ENCODE results near the gene KCNIP4. TPM values are rescaled to one million over a fixed set of nuclear protein-coding genes. Genes with fewer than 3 reads are reported as not detected.

The KCNIP4 gene
- total RNA-seq, 1 donor from 2014 or later: not detected

DNA sequence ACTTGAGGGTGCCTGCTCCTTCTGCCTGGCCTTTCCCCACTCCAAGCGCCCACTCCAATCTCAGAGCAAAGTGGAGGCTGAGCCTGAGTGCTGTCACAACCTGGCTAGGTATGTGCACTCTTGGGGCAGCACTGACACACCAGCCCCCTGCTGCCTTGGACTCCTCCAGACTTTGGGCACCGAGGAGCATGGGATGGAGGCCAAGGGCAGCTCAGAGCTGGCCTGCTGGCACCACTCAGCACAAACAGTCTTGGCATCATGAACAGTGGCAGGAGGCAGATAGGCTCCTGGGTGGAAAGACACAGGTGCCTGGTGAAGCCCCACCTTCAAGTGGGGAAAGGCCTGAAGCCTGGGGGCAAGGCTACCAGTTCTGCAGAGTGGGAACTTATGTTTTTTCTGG is 91.8 kb downstream of the KCNIP4 start:
- DNase-seq (ENCODE audit: extremely low read depth, low read depth, low spot score): no peak

GRCh38 chr4:21856301-21856700 is 92.3 kb downstream of the KCNIP4 start:
- DNase-seq (ENCODE audit: extremely low read depth, low read depth, low spot score): no peak

GRCh38 chr4:21849077-21849476 is 99.5 kb downstream of the KCNIP4 start:
- no peak for DNase-seq (ENCODE audit: extremely low read depth, low read depth, low spot score)

- no peak for DNase-seq (ENCODE audit: extremely low read depth, low read depth, low spot score)
Observed at GRCh38 chr4:21848021-21848420, 100.6 kb downstream of the KCNIP4 start.

DNA sequence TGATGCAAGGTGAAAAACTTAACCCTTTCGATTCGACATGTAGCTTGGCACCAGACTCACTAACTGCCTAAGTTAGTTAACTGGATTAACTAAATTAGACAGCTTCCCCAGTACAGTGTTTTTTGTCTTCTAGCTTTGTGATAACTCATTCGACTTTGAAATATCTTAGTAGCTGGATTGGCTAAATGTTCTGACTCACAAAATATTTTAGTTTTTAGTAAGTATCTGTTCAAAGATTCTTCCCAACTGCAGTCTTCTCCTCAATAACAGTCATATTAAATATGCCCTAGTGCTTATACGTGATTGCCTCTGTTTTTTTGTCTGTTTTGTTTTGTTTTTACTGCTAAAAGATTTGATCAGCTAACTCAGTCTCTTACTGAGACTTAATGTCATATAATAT is 102.9 kb downstream of the KCNIP4 start:
- DNase-seq (ENCODE audit: extremely low read depth, low read depth, low spot score): no peak

DNA sequence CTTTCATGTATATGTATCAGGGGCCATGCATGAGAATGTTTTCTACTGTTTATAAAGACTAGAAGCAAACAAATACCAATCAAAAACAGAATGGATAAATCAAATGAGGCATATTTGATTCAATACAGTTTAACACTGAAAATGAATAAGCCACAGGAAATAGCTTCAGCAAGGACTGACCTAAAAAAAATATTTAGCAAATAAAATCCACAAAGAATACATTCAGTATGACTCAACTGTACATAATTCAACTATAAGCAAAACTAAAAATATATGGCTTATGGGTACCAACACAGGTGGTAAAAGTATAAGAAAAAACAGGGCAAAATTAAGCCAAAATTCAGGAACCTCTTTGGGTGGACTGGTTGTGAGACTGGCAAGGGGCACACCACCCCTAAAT is 112.9 kb downstream of the KCNIP4 start:
- DNase-seq (ENCODE audit: extremely low read depth, low read depth, low spot score): no peak

DNA sequence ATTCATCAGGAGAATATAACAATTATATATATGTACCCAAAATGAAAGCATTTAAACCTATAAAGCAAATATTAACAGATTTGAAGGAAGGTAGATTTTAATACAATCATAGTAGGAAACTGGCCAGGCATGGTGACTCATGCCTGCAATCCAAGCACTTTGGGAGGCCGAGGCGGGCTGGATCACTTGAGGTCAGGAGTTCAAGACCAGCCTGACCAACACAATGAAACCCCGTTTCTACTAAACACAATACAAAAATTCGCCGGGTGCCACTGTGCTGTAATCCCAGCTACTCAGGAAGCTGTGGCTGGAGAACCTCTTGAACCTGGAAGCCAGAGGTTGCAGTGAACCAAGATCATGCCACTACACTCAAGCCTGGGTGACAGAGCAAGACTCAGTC is 118.3 kb downstream of the KCNIP4 start:
- no peak for DNase-seq (ENCODE audit: extremely low read depth, low read depth, low spot score)

DNA sequence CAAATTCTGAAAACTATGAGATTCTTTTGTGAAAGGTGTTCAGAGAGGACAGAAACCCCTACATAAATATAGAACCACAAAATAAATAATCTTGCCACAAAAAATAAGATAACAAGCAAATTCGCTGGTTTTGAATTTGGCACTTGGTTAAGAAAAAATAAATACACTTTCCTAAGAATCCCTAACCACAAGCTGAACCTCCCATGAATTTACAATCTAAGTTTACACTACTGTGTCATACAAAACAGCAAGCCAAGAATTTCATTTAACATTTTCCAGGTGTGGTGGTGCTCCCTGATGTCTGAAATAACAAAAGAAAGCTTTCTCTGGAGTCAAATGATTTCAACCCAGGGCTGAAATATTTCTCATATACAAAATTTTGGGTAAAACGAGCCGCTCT is 121.0 kb downstream of the KCNIP4 start:
- DNase-seq (ENCODE audit: extremely low read depth, low read depth, low spot score): no peak

GRCh38 chr4:21826071-21826470 is 122.5 kb downstream of the KCNIP4 start:
- DNase-seq (ENCODE audit: extremely low read depth, low read depth, low spot score): no peak

- no peak for DNase-seq (ENCODE audit: extremely low read depth, low read depth, low spot score)
Observed at GRCh38 chr4:21819086-21819485, 129.5 kb downstream of the KCNIP4 start.

DNA sequence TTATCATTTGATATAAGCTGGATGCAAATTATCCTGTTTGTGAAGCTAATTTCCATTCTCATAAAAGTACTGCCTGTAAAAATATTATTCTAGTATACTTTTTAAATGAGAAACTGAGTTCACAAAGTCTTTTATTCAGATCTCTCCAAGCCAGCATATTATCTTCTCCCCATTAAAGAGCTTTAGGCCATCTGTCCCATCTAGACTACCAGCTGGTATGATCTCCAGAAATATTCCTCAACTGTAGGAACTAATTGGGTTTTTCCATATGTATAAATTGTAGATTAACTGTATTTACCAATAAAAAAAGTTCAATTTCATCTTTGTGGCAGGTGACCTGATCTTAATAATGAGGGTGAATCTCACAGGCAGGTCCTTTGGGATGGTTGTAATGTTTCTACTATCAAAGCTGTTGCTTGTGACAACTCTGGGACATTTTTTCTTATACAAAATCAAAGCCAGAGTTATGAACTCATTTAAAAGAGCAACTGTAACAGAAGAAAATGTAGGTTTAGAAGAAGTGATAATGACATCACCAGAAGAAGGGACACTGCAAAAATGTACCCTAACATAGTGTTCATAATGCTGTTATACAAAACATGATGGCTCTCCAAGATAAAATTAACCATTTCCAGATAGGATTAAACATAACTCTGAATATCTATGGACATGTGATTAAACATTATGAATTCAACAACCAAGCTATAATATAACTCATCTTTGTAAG is 132.8 kb downstream of the KCNIP4 start:
- no peak for DNase-seq (ENCODE audit: extremely low read depth, low read depth, low spot score)

- DNase-seq (ENCODE audit: extremely low read depth, low read depth, low spot score): no peak
Observed at GRCh38 chr4:21811565-21811964, 137.0 kb downstream of the KCNIP4 start.

DNA sequence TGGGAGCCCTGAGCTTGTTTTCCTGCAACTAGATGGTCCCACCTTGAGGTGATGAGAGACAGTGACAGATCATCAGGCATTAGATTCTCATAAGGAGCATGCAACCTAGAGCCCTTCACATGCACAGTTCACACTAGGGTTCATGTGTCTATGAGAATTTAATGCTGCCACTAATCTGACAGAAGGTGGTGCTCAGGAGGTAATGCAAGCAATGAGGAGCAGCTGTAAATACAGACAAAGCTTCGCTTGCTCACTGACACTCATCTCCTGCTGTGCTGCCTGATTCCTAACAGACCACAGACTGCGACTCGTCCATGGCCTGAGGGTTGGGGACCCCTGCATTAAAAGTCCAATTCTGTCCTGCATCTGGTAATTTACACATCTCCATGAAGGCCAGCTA is 141.6 kb downstream of the KCNIP4 start:
- DNase-seq (ENCODE audit: extremely low read depth, low read depth, low spot score): no peak

- peak; percentile 52 for DNase-seq (ENCODE audit: extremely low read depth, low read depth, low spot score)
Observed at GRCh38 chr4:21802406-21802805, 146.2 kb downstream of the KCNIP4 start.

- peak; percentile 10 for DNase-seq (ENCODE audit: extremely low read depth, low read depth, low spot score)
Observed at GRCh38 chr4:21801661-21802385, 146.7 kb downstream of the KCNIP4 start.

DNA sequence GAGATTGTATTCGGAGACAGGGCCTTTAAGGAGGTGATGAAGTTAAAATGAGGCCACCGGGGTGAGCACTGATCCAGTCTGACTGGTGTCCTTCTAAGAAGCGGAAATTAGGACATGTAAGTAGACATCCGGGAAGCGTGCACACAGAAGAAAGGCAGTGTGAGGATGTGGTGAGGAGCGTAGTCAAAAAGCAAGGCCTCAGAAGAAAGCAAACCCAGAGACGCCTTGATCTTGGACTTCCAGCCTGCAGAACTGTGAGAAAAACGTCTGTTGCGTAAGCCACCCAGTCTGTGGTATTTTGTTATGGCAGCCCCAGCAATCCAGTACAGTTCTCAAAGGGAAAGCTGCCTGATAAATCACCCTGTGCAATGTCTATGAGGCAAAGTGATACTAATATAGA is 153.5 kb downstream of the KCNIP4 start:
- DNase-seq (ENCODE audit: extremely low read depth, low read depth, low spot score): no peak

DNA sequence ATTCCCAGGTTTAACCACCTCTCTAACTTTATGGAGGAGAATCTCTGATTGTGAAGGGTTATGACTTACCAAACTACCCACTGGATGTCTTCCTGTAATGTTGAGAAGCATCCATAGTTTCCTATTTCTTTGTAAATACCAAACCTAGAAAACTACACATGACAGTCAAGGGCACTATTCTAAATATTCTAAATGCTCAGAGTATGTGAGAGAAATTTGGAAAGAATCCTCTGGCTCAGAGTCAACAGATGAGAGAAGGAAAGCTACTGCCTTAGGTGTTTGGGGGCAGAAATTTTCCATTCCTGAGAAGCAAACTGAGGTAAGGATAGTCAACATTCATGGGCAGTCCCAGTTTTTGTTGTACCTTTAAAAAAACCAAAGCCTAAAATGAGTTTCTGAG is 155.8 kb downstream of the KCNIP4 start:
- no peak for DNase-seq (ENCODE audit: extremely low read depth, low read depth, low spot score)

DNA sequence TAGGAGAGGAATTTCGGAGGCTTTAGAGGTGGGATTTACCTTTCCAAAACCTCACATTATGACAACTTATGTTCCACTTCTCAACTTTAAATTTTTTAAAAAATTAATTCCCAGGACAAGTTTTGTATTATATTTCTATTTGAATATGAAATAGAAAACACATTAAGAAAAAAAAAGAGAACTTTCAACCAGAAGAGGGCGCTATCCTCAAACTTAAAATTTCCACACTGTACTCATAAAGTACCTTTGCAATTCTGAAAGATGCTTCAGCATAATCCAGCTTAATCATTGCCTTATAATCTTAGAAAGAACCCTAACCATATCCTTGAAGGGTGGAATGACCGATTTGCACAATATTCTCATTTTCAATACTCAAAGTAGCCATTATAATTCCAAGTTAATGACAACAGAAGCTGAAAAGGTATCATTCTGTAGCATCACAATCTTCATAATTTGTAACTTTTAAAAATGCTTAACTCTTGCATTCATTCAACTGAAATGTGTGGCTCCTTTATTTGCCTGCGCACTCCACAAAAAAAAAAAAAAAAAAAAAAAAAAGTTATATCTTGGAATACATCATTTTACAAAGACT is 158.0 kb downstream of the KCNIP4 start:
- DNase-seq (ENCODE audit: extremely low read depth, low read depth, low spot score): peak; percentile 25

GRCh38 chr4:21780148-21780547 is 168.4 kb downstream of the KCNIP4 start:
- no peak for DNase-seq (ENCODE audit: extremely low read depth, low read depth, low spot score)

- no peak for DNase-seq (ENCODE audit: extremely low read depth, low read depth, low spot score)
Observed at GRCh38 chr4:21778702-21779101, 169.9 kb downstream of the KCNIP4 start.

DNA sequence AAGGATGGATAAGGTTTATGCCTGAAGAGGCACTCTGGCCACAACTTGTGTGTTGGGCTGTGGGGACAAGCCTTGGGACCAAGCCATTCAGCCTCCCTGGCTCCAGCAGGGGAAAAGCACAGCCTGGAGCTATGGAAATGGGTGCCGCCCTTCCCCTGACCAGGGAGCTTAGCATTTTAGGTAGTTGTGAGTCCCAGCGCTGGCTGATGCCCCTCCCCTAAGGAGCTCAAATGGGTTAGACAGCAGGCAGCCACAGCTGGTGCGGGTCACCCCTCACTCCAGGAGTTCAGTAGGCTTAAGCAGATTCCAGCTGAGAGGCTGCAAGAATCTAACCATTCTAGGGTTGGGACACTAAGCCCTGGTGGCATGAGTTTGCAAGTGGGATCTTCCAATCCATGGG is 172.9 kb downstream of the KCNIP4 start:
- no peak for DNase-seq (ENCODE audit: extremely low read depth, low read depth, low spot score)

All from glomerular endothelial cell (primary cell).